Epithelial cell of esophagus (primary cell): ENCODE measurements around the gene MYOF.
"Not testable (repeated sequence)": the region's sequence is repeated elsewhere in the genome, so short reads cannot be mapped to it uniquely, and the experiment has no call there.

ENCODE experiments used
- DNase-seq: peaks from one replicate; pipeline ENCODE4 v3.0.0; 2010; ENCODE audit warnings: low read depth
- H3K4me3 ChIP-seq: 2 replicates; pipeline ENCODE4 v1.5.1; 2011; ENCODE audit warnings: mild to moderate bottlenecking, low read length, control low read depth
- TF ChIP-seq, protein P1 (sequence below): IDR thresholded peaks from 2 replicates; pipeline ENCODE4 v1.5.1; 2011; ENCODE audit warnings: low read depth, mild to moderate bottlenecking, low read length, control low read depth, inconsistent platforms; ENCODE audit not compliant: insufficient read depth; ENCODE audit errors: missing control alignments

The MYOF gene

DNA sequence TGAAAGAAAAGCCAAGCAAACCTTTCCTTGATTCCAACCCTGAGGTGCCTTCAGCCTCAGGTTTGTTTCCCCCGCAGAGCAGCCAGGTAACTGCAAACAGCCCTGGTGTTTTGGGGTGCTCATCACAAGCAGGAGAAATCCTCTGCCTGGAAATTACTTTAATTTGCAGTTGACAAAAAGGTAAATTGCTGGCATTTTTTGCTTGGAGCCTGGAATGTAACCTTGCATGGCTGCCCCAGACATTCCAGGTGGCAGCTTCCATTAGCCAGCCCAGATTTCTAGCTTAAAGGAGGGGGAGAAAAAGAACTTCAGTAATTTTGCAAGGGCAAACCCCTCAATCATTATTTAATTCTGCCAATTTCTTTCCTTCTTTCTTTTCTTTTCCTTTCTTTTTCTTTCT, 194.4 kb downstream of the MYOF start:
- DNase-seq: no peak
- TF ChIP-seq, protein P1, sequence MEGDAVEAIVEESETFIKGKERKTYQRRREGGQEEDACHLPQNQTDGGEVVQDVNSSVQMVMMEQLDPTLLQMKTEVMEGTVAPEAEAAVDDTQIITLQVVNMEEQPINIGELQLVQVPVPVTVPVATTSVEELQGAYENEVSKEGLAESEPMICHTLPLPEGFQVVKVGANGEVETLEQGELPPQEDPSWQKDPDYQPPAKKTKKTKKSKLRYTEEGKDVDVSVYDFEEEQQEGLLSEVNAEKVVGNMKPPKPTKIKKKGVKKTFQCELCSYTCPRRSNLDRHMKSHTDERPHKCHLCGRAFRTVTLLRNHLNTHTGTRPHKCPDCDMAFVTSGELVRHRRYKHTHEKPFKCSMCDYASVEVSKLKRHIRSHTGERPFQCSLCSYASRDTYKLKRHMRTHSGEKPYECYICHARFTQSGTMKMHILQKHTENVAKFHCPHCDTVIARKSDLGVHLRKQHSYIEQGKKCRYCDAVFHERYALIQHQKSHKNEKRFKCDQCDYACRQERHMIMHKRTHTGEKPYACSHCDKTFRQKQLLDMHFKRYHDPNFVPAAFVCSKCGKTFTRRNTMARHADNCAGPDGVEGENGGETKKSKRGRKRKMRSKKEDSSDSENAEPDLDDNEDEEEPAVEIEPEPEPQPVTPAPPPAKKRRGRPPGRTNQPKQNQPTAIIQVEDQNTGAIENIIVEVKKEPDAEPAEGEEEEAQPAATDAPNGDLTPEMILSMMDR: no peak
- no peak overlapping the region for H3K4me3 ChIP-seq

DNA sequence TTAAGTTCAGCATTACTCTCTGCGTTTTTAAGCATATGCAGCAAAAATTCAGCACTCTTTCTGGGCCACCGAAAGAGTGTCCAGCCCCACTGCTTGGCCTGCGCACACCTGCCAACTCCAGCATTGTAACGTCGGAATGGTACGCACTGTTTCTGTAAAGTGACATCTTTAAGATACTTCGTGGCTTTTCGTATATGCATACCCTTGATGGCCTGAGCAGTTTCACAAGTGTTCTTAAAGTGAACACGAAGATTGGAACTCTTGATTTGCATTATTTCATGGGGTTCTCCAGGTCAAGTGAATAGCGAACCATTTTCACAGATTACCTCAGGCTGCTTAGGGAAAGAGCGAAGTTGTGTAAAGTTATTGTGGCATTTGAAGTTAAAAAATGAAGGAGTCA, 197.9 kb downstream of the MYOF start:
- not testable (repeated sequence) for DNase-seq

DNA sequence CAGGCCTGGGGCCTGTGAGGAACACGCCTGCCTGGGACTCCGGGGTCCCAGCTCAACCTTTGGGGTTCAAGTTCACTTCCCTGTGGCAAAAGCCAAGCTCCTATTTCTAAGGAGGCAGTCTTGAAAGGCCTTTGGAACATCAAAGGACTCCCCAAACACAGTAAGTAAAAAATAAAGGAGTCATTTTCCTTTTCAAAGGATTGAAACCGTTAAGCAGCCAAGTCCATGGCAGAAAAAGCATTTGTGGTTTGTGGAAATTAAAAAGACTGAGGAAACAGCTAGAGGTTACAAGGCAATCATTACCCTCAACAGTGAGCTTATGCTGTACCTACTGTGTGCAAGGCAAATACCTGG, 200.8 kb downstream of the MYOF start:
- H3K4me3 ChIP-seq: no peak overlapping the region
- TF ChIP-seq, protein P1: no peak
- DNase-seq: no peak

More for the DNA sequence above, 197.9 kb downstream of the MYOF start:
- H3K4me3 ChIP-seq: not testable (repeated sequence)

DNA sequence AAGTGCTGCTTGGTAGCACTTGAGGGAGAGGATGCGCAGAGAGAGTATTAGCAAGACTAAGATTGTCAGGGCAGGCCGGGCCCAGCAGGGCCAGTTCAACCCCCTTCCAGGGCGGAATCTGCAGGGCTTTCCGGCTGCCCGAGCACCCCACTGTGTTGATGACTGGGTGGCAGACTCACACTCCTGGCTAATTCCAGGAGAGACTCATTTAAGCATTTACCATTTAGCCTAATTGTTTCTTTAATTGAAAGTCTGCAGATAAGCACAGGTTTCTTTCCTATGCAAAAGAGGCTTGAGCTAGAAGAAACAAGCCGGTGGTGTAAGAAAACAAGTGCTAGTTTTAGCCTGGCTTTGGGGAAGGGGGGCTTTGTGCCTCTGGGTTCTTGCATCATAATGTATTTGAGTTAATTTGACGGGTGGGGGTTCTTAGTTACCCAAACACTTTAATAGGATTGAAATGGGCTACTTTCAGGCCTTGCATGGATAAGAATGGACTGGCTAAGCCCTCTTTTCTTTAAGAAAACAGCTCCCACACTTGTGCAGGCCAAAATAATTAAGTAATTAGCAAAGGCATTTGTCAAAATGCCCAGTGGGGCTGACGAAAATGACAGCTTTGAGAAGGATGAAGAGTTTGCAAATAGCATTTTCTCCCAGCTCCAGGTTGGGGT, 201.3 kb downstream of the MYOF start:
- no peak overlapping the region for H3K4me3 ChIP-seq
- DNase-seq: no peak
- TF ChIP-seq, protein P1: no peak

DNA sequence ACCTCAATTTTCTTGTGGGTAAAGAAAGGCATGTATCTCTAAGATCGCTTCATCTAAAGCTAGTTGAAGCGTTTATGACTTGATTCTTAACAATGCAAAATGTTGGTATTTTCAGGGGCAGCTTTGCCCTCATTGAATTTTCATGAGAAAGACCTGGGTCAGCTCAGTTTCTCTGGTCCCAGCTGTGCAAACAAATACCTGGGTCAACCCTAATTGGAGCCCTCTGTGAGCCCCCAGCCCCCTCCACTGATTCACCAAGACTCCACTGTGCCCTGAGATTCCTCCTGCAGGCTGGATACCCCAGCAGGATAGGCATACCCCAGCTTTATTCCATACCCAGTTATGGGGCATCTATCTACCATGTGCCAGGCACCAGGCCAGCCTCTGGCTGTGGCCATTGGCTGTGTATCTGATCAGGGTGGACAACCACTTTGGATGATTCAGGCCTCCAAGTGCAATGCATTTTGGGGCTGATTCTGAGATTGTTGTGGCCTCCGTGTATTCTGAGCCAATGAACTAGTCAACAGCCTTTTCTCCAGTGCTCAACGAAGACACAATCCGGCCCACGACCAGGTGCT, 201.9 kb downstream of the MYOF start:
- no peak overlapping the region for H3K4me3 ChIP-seq
- no peak for DNase-seq
- TF ChIP-seq, protein P1: no peak

DNA sequence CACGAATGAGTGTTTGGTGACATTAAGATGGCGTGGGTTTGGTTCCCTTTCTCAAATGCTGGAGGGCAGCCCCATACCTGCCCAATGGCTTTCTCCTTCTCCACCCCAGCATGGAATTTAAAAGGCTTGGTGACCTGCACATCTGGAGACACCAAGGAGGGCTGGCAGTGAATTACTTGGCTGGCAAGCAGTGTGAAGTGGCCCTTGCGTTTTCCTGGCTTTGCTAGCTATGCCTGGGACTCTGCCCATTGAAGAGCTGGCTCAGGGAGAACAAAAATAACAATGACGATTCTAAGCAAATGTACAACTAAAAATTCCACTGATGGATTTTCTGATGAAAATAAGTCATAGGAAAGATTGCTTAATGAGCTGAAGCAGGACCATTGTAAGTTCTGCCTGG, 204.8 kb downstream of the MYOF start:
- no peak for DNase-seq
- no peak overlapping the region for H3K4me3 ChIP-seq
- TF ChIP-seq, protein P1: no peak

DNA sequence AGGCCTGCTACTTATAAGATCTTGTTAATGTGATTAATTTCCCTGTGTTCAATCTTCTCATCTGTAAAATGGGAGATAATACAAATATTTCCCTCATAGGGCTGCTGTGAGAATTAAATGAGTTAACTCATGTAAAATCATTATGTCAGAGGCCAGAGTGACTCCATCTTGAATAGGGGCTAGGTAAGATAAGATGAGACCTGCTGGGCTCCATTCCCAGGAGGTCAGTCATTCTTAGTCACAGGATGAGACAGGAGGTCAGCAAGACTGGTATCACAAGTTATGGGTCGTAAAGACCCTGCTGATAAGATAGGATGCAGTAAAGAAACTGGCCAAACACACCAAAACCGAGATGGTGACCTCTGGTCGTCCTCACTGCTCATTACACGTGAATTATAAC, 207.7 kb downstream of the MYOF start:
- H3K4me3 ChIP-seq: no peak overlapping the region
- DNase-seq: no peak
- TF ChIP-seq, protein P1: no peak
